Endothelial cell of umbilical vein (primary cell): ENCODE measurements around the gene COX7C.

Experiments
- CTCF ChIP-seq, 2 donors: IDR thresholded peaks; 1 replicate in 1 of 2; 2 replicates in 1 of 2; pipeline ENCODE4 v1.5.1; 2011; ENCODE audit warnings: low read length in 2 of 2, mild to moderate bottlenecking in 2 of 2, moderate library complexity in 2 of 2, control low read depth in 1 of 2, inconsistent platforms in 1 of 2, low read depth in 1 of 2; ENCODE audit not compliant: insufficient read depth in 1 of 2; ENCODE audit errors: extremely low read depth in 1 of 2
- EZH2 ChIP-seq: IDR thresholded peaks from 2 replicates; pipeline ENCODE4 v1.6.1; 2012; ENCODE audit warnings: borderline replicate concordance, low read depth, mild to moderate bottlenecking, moderate library complexity, low read length, inconsistent platforms; ENCODE audit not compliant: severe bottlenecking
- FOS ChIP-seq: IDR thresholded peaks from 2 replicates; pipeline ENCODE4 v1.6.1; 2011; ENCODE audit warnings: mild to moderate bottlenecking, low read length, moderate library complexity, borderline replicate concordance; ENCODE audit not compliant: insufficient read depth
- JUN ChIP-seq: IDR thresholded peaks from 2 replicates; pipeline ENCODE4 v1.6.1; 2011; ENCODE audit warnings: borderline replicate concordance, low read depth; ENCODE audit not compliant: insufficient read length, insufficient read depth
- MAX ChIP-seq: IDR thresholded peaks from 2 replicates; pipeline ENCODE4 v1.6.1; 2011; ENCODE audit not compliant: insufficient read depth, insufficient read length
- POLR2A ChIP-seq: IDR thresholded peaks from 2 replicates; pipeline ENCODE4 v1.6.1; 2012; ENCODE audit warnings: low read depth, mild to moderate bottlenecking, control low read depth, low read length
- POLR2AphosphoS5 ChIP-seq: IDR thresholded peaks from 2 replicates; pipeline ENCODE4 v1.6.1; 2012; ENCODE audit warnings: low read depth, mild to moderate bottlenecking, control low read depth, low read length, moderate library complexity; ENCODE audit not compliant: insufficient read depth

- TF ChIP-seq CTCF (IDR thresholded peaks at IDR 0.05; ENCODE audit: extremely low read depth in 1 of 2, insufficient read depth in 1 of 2, low read depth in 1 of 2, low read length in 2 of 2) (no peak), POLR2AphosphoS5 (no peak), EZH2 (no peak), POLR2A (no peak), MAX (no peak), JUN (no peak), FOS (no peak)
These were observed 23.3 kb downstream of the COX7C start for GRCh38 chr5:86640998-86641397.
